OCI-LY1 (cell line): ENCODE data around the gene TENM4.

Source experiments
- H2AFZ ChIP-seq: fragments of 200-600 bp; sonication (generic), shearing (Covaris generic); 2 replicates; pipeline ENCODE4 v1.6.0; 2014; ENCODE audit warnings: antibody characterized with exemption, mild to moderate bottlenecking, low read length
- H3F3A ChIP-seq: fragments of 200-600 bp; sonication (generic), shearing (Covaris generic); 2 replicates; pipeline ENCODE4 v1.6.0; 2014; ENCODE audit warnings: mild to moderate bottlenecking, antibody characterized with exemption, low read length, moderate library complexity; ENCODE audit not compliant: insufficient read depth
- H3K27ac ChIP-seq: fragments of 200-600 bp; sonication (generic); 2 replicates; pipeline ENCODE4 v1.5.1; 2014; ENCODE audit warnings: low read length, mixed run types, mild to moderate bottlenecking, low read depth; ENCODE audit not compliant: poor library complexity, severe bottlenecking
- H3K27me3 ChIP-seq: fragments of 200-600 bp; sonication (generic); 2 replicates; pipeline ENCODE4 v1.6.0; 2014; ENCODE audit warnings: antibody characterized with exemption, mild to moderate bottlenecking, low read length, moderate library complexity; ENCODE audit not compliant: insufficient read depth
- H3K36me3 ChIP-seq: fragments of 200-600 bp; sonication (generic); 2 replicates; pipeline ENCODE4 v1.6.1; 2014; ENCODE audit warnings: mild to moderate bottlenecking, antibody characterized with exemption, low read length, moderate library complexity, mixed read lengths; ENCODE audit not compliant: insufficient read depth
- H3K4me1 ChIP-seq: fragments of 200-600 bp; sonication (generic); 2 replicates; pipeline ENCODE4 v1.5.1; 2014; ENCODE audit warnings: mild to moderate bottlenecking, low read length, moderate library complexity; ENCODE audit not compliant: insufficient read depth, severe bottlenecking
- H3K4me2 ChIP-seq: fragments of 200-600 bp; sonication (generic), shearing (Covaris generic); 2 replicates; pipeline ENCODE4 v1.6.1; 2014; ENCODE audit warnings: low read length
- H3K4me3 ChIP-seq: fragments of 200-600 bp; sonication (generic); 2 replicates; pipeline ENCODE4 v1.5.1; 2014; ENCODE audit warnings: low read length, low read depth, mild to moderate bottlenecking, mixed read lengths; ENCODE audit not compliant: poor library complexity, severe bottlenecking
- H3K79me2 ChIP-seq: fragments of 200-600 bp; shearing (Covaris generic); 2 replicates; pipeline ENCODE4 v1.6.1; 2016; ENCODE audit warnings: mixed run types, low read length, mixed read lengths; ENCODE audit not compliant: insufficient read depth
- H3K9ac ChIP-seq: fragments of 200-600 bp; sonication (generic), shearing (Covaris generic); 2 replicates; pipeline ENCODE4 v1.6.1; 2014; ENCODE audit warnings: mild to moderate bottlenecking, low read length, mixed read lengths
- H3K9me2 ChIP-seq: fragments of 200-600 bp; sonication (generic), shearing (Covaris generic); 2 replicates; pipeline ENCODE4 v1.6.1; 2014; ENCODE audit warnings: low read depth, mild to moderate bottlenecking, low read length, mixed read lengths
- H3K9me3 ChIP-seq: fragments of 200-600 bp; shearing (Covaris generic); 2 replicates; pipeline ENCODE4 v1.6.1; 2014; ENCODE audit warnings: low read length, mixed read lengths
- H4K20me1 ChIP-seq: fragments of 200-600 bp; sonication (generic), shearing (Covaris generic); 2 replicates; pipeline ENCODE4 v1.6.0; 2016; ENCODE audit warnings: mild to moderate bottlenecking, low read length; ENCODE audit not compliant: insufficient read depth
- EZH2 ChIP-seq: fragments of 200-600 bp; sonication (generic), shearing (Covaris generic); IDR thresholded peaks from 2 replicates; pipeline ENCODE4 v1.8.0; 2017; ENCODE audit warnings: borderline replicate concordance, mixed run types, mild to moderate bottlenecking, antibody characterized with exemption, low read length, moderate library complexity, mixed read lengths
- TF ChIP-seq, protein P1 (sequence below): fragments of 200-600 bp; sonication (generic), shearing (Covaris generic); IDR thresholded peaks from 2 replicates; pipeline ENCODE4 v1.5.1; 2017; ENCODE audit warnings: mild to moderate bottlenecking, antibody characterized with exemption, low read length, moderate library complexity, mixed read lengths

TENM4 gene

DNA sequence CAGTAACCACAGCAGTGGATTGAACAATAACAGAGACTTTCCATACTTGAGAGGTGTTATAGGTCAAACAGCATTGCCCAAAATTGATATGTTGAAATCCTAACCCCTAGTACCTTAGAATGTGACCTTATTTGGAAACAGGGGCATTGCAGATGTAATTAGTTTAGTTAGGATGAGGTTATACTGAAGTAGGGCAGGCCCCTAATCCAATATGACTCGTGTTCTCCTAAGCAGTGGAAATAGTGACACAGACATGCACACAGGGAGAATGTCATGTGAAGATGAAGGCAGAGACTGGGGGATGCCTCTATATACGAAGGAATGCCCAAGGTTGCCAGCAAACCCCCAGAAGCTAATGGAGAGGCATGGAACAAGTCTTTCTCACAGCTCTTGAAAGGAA lies 270.5 kb downstream of the TENM4 start:
- Histone ChIP-seq H3K27ac (no peak overlapping the region), H3K9ac (no peak overlapping the region), H3K4me1 (no peaks in the 10 kb centered on the region), H3K9me2 (no peaks in the 10 kb centered on the region), H3F3A (no peaks in the 10 kb centered on the region), H3K36me3 (no peaks in the 10 kb centered on the region), H3K4me2 (no peak overlapping the region), H3K27me3 (no peaks in the 10 kb centered on the region), H4K20me1 (no peaks in the 10 kb centered on the region), H3K4me3 (no peak overlapping the region), H2AFZ (no peak overlapping the region), H3K9me3 (no peaks in the 10 kb centered on the region), H3K79me2 (no peaks in the 10 kb centered on the region)
- TF ChIP-seq, protein P1, sequence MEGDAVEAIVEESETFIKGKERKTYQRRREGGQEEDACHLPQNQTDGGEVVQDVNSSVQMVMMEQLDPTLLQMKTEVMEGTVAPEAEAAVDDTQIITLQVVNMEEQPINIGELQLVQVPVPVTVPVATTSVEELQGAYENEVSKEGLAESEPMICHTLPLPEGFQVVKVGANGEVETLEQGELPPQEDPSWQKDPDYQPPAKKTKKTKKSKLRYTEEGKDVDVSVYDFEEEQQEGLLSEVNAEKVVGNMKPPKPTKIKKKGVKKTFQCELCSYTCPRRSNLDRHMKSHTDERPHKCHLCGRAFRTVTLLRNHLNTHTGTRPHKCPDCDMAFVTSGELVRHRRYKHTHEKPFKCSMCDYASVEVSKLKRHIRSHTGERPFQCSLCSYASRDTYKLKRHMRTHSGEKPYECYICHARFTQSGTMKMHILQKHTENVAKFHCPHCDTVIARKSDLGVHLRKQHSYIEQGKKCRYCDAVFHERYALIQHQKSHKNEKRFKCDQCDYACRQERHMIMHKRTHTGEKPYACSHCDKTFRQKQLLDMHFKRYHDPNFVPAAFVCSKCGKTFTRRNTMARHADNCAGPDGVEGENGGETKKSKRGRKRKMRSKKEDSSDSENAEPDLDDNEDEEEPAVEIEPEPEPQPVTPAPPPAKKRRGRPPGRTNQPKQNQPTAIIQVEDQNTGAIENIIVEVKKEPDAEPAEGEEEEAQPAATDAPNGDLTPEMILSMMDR = no peak
- TF ChIP-seq EZH2 = no peak

DNA sequence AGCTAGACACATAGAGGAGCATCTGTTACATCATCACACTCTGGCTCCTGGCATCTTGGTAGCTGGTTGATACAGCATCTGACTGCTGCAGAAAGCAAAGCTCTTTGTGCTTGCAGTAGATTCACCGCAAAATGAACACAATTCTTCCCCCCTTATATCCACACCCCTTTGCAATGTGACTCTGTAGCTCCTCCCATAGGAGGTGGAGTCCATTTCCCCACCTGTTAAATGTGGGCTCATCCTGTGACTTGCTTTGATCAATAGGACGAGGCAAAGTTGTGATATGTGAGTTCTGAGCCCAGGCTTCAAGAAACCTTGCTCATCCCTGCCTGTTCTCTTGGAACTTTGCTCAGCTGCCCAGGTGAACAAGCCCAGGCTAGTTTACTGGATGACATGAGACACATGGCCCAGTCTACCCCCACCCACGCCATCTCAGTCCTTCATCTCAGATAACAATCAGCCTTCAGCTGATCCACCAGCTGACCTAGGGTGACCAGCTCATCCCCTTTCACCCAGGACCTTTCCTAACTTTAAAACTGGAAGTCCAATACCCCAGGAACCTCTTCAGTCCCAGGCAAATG lies 272.2 kb downstream of the TENM4 start:
- Histone ChIP-seq H3K27me3 (no peaks in the 10 kb centered on the region), H2AFZ (no peak overlapping the region), H3K4me3 (no peak overlapping the region), H3K4me2 (no peak overlapping the region), H3K79me2 (no peaks in the 10 kb centered on the region), H3K36me3 (no peaks in the 10 kb centered on the region), H4K20me1 (no peaks in the 10 kb centered on the region), H3K9me3 (no peaks in the 10 kb centered on the region), H3K9me2 (no peaks in the 10 kb centered on the region), H3K9ac (no peak overlapping the region), H3K27ac (no peak overlapping the region), H3K4me1 (no peaks in the 10 kb centered on the region), H3F3A (no peaks in the 10 kb centered on the region)
- TF ChIP-seq, protein P1 = no peak
- TF ChIP-seq EZH2 = no peak

DNA sequence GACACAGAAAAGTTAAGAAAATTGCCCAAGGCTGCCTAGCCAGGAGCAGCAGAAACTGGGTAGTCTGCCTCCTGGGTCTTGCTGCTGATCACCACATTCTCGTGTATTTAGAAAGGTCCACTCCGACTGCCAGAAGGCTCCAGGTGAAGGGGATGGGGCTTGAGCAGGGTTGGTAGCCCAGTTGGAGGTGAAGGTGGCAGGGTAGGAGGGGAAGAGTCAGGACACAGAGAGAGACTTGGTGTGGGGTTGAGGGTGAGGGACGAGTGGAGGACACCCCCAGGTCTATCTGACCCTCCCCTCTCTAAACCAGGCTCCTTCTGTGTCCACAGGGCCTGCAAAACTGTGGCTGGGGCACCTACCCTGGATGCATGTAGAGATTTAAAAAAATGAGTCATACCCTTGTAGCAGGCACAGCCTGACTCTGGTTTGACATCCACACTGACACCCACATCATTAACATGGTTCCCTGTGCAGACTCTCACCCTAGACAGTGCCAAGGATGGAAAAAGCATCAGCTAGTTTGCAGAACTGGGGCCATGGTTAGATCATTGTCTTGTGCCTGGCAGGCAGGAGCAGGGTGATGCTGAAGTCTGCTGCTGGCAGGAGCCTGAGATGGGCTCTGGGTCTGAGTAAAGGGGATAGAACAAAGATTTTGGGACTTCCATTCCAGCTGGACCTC lies 273.2 kb downstream of the TENM4 start:
- no peaks in the 10 kb centered on the region for H3F3A ChIP-seq
- no peaks in the 10 kb centered on the region for H3K79me2 ChIP-seq
- H3K27ac ChIP-seq = no peak overlapping the region
- H3K27me3 ChIP-seq = no peaks in the 10 kb centered on the region
- H3K4me3 ChIP-seq = no peak overlapping the region
- no peak overlapping the region for H3K9ac ChIP-seq
- H3K4me2 ChIP-seq = no peak overlapping the region
- no peaks in the 10 kb centered on the region for H3K9me3 ChIP-seq
- H4K20me1 ChIP-seq = no peaks in the 10 kb centered on the region
- no peaks in the 10 kb centered on the region for H3K4me1 ChIP-seq
- TF ChIP-seq, protein P1 = no peak
- TF ChIP-seq EZH2 = no peak
- no peaks in the 10 kb centered on the region for H3K36me3 ChIP-seq
- H3K9me2 ChIP-seq = no peaks in the 10 kb centered on the region
- no peak overlapping the region for H2AFZ ChIP-seq
